NT2/D1 (cell line): Measurements from ENCODE around the gene PHYHD1.

Source experiments
- SUZ12 ChIP-seq: IDR thresholded peaks from 2 replicates; pipeline ENCODE4 v1.6.1; 2011; ENCODE audit not compliant: insufficient read length, insufficient read depth; ENCODE audit errors: extremely low read depth
- YY1 ChIP-seq: IDR thresholded peaks from 2 replicates; pipeline ENCODE4 v1.6.1; 2011; ENCODE audit not compliant: insufficient read length, insufficient read depth
- ZNF274 ChIP-seq: IDR thresholded peaks from 2 replicates; pipeline ENCODE4 v1.6.1; 2011; ENCODE audit warnings: mild to moderate bottlenecking, low read depth, low read length

GRCh38 chr9:128920381-128921058 lies at the start of gene PHYHD1:
- no peak for TF ChIP-seq ZNF274
- TF ChIP-seq SUZ12 = no peak
- TF ChIP-seq YY1 = no peak
